NT2/D1 (cell line): ENCODE results near the gene OR52M1.

Experiments
- SUZ12 ChIP-seq: IDR thresholded peaks from 2 replicates; pipeline ENCODE4 v1.6.1; 2011; ENCODE audit not compliant: insufficient read length, insufficient read depth; ENCODE audit errors: extremely low read depth
- YY1 ChIP-seq: IDR thresholded peaks from 2 replicates; pipeline ENCODE4 v1.6.1; 2011; ENCODE audit not compliant: insufficient read length, insufficient read depth
- ZNF274 ChIP-seq: IDR thresholded peaks from 2 replicates; pipeline ENCODE4 v1.6.1; 2011; ENCODE audit warnings: mild to moderate bottlenecking, low read depth, low read length

- TF ChIP-seq ZNF274 (no peak), YY1 (no peak), SUZ12 (no peak)
Measured at GRCh38 chr11:4495986-4496385, 49.0 kb upstream of the OR52M1 start.
